NOMO-1 (cell line): ENCODE results near the gene E2F2.
A peak's percentile ranks its signal among the peaks of the same experiment; 100 is the strongest.

Source experiments
- DNase-seq, 2 experiments: peaks; one replicate each; lab custom pipeline; 2025; ENCODE audit not compliant: unreplicated experiment in 2 of 2; lab: John Stamatoyannopoulos, UW

The E2F2 gene

DNA sequence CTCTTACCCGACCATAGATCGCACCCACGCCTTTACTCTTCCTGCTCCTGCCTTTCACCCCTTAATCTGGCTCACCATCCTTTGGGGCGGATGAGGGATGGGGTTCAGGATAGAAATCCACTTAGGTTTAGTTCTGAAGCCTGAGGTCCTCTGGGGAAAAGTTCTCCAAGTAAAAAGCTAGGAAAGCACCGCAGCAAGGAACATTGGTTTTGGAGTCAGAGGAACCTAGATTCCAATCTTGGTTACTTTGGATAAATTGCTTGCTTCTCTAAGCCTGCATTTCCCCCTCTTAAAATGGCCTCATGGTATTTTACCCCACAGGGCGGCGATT is 46.1 kb downstream of the E2F2 start:
- DNase-seq, result no peak

DNA sequence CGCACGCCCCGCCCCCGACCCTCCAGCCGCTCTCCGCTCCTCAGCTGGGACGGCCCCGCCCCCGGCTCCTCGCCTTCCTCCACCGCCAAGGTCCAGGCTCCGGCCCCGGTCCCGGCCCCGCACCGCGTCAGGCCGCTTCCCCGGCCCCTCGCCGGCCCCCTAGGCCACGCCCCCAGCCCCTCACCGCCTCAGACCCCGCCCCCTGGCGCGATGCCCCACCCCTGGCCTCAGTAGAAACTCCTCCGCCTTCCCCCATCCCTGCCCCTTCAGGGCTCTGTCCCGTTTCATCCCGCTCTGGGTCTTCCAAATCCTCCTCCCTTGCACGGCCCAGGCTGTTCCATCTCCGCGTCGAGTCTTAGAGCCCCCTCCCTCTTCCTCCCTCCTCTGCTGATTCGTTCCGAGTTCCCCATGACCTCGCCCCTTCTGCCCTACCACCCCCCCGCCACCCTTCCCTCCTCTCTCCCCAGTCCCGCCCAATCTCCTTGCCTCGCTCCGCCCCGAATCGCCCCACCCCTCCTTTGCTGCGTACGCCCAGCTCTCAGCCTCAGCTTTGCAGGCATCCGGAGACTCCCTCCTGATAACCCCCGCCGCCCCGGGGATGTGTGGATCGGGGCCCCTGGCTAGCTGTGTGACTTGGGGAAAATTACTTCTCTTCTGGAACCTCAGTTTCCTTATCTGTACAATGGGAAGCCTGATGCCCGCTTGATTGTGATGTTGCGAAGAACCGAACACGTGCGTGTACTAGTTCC is 46.6 kb downstream of the E2F2 start:
- peak; percentile 66 to 75 for DNase-seq

DNA sequence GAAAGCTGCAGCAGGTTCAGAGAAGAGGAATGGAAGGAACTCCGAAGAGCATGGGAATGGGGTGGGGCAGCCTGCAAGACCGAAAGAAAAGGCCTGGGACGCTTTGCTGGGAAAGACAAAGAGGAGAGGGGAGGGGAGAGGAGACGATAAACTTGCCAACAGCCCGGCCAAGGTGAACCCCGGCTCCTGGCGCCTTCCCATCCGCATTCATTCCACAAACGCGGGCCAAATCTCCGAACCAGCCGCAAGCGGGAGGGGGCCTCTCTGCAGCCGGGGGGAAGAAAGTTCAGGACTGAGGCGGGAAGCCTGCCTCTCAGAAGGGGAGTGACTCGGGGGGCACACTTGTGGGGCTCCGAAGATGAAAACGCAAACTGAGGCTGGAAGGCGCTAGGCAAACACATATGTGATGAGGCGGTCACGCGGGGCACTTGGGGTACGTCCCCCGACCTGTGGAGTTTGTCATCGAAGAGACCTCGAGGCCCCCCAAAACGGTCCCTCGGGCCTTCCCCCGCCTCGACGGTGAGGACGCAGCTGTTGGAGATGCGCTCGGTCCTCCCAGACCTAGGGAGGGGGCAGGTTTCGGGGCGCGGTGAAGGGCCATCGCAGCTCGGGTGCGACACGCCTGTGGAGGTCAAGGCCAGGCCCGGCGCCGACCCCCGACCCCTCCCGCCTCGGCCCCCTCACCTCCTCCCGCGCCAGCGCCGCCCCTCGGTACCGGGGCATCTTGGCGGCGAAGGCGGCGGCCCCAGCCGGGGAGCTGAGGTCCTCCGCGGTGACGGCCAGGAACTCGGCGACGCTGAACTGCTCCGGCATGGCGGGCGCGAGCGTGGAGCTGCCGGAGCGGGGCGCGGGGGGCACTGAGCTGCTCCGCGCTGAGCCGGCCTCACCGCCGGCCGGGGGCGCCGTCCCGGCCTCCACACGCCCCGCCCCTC is 47.4 kb downstream of the E2F2 start, which contains the start of gene ASAP3:
TSS of gene ASAP3 (minus strand) at position 859 of the 932 bp plus-strand sequence. CDS start at position 813, 46 bp downstream.
- DNase-seq, result peak in 1 of 2 experiments; percentile 44

DNA sequence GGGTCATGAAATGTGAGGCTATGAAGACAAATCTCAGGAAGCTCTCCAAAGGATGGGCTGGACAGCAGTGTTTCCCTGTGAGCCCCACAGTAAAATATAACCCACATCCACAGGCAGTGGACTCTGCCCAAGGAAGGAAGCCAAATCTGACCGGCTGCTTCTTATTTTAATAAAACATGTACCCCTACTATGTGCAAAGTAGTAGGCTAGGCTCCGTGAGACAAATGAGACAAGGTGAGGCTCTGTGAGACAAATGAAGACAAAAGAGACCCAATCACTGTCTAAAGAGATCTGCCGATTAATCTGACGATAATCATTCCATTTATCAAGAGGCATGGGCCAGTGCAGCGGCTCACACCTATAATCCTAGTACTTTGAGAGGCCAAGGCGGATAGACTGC is 49.1 kb downstream of the E2F2 start:
- no peak for DNase-seq

DNA sequence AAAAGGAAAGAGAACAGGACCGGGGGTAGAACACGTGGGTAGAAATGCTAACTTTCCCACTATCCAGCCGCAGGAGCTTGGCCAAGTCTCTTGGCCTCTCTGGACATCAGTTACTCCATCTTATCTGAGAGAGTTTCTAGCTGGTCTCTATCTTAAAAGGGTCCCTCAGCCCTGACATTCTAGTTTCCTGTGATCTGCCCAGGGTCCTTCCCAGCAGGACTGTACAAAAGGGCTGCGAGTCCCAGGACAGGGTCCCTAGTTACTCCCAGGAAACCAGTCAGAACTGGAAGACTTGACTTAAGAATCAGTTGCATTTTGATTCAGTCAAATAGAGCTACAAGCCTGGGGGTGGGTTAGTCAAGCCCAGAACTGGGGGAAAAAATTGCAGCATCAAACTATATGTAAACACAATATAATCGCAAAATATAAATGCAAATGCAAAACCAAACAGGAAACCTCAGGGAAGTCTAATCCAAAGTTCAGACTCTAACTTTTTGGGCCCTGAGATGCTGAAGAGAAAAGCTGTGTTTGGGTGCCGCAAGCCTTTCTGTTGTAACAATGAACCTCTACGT is 49.9 kb downstream of the E2F2 start:
- DNase-seq, result no peak

DNA sequence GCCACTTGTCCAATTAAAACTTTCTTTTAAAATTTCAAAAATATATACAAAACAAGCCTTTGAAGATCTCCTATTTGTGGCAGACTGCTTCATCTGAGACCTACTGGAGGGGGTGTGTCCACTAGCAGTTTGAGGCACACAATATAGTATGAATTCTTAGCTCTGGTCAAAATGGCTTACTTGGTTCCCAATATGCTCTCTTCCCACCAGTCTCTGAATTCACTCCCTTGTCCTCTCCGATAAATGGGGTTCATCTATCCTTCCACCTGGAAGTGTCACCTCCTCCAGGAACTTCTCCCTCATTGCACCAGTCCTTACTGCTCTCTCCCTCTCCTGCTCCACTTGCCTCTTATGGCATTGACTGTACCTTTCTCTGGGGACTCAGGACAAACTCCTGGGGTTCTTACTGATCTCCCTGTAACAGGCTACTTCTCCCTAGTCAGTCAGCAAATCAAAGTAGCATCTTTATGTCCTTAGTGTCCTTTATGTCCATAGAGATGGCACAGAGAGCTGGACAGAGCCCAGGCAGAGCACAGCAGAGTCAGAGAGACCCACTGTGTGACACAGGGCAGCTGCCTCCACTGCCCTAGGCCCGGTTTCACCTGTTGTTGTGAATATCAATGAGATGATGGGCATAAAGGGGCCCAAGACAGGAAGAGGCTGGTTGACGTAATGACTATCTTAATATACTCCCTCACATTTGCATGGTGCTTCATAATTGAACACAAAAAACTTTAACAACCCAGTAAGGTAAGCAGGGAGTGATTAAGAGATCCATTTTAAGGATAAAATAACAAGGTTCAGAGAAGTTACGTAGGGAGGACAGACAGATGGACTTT is 50.6 kb downstream of the E2F2 start:
- no peak for DNase-seq

DNA sequence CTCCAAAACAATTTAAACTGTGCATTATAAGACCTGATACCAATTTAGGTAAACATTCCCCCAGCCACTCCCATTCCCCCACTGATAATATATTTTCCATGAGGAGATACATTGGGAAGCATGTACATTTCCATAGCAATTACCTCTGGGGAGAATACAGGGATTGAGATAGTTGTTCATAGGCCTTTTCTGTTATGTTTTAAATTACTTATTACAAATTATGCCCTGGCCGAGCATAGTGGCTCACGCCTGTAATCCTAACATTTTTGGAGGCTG is 51.4 kb downstream of the E2F2 start:
- DNase-seq, result no peak

DNA sequence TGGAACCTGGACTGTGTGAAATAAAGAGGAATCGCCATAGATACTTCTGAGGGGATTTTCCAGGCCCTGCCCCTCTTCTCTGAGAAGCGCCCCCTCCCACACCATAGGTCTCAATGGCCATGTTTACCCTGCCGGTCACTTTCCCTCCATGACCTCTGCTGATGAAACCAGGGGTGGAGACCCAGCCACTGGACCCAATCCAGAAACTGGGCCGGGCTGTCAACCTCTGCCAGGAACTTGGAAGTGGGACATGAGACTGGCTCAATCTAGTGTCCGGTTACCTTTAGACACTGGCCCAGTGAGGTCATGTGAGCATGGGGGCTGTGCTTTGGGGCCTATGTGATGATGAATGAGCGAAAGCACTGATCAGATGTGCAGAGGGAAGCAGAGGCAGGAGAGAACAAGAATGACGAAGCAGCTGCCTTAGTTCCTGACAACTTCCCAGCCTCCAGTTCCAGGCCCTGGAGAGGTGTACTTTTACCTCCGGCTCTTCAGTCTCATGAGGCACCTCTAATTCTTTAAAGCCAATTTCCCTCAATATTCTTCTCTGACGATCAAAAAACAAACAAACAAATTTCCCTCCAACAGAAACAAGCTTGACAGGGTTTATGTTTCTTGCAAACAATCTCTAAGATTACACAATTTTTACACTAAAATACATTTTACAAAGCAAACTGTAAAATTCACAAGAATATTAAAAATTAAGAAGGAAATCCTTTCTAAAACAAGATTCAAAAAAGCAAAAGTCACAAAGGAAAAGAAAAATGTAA is 52.0 kb downstream of the E2F2 start:
- no peak for DNase-seq

DNA sequence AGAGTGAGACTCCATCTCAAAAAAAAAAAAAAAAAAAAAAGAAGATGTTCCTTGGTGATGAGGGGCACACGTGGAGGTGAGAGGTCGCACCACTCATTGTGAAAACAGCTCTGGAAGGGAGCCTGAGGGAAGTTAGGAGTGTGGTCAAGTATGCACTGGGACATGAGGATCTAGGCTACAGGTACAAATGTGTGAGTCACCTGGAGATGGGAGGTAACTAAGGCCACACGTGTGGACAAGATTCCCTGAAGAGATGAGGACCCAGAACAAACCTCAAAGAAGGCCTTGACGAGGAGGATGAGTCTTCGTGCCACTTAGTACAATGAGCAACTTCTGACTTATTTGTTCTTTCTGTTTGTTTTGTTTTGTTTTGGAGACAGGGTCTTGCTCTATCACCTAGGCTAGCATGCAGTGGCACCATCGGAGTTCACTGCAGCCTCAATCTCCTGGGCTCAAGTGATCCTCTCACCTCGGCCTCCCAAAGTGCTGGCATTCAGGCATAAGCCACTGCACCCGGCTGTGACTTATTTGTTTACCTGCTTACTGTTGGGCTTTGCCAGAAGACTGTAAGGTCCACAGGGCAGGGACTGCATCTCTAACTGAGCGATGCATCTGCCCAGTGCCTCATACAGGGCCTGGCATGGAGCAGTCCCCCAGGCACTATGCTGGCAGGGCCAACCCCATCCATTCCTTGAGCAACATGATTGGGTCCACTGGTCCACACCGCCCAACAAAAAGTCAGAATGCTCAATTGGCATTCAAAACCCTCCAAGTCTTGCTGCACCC is 53.5 kb downstream of the E2F2 start:
- DNase-seq, result no peak

DNA sequence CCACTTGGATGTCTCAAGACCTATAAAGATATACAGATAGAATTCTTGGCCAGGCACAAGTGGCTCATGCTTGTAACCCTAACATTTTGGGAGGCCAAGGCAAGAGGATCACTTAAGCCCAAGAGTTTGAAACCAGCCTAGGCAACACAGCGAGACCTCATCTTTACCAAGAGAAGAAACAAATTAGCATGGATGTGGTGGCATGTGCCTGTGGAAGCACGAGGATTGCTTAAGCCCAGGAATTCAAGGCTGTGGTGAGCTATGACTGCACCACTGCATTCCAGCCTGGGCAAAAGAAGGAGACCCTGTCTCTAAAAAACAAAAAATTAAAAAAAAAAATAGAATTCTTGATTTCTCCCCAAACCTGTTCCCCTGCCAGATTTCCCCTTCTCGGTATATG is 55.4 kb downstream of the E2F2 start:
- DNase-seq, result no peak

DNA sequence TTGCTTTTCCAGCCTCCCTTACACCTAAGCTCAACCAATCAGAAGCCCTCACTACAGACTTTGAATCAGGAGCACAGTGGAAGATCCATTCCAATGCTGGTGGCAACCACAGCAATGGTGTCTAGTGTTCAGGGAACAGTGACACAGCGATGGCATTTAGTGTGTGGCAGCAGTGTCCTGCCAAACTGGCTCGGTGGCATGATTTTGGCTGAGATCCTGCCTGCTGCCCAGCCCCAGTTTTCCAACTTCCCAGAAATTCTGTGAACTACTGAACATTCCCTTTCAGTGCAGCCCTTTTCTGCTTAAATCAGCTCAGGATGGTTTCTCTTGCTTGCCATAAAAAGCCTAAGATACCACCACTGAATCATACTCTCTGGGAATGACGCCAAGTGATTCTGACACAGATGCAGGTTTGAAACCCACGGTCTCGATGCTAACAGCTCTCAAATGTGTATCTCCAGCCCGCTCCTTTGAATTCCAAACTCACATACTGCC is 55.9 kb downstream of the E2F2 start:
- no peak for DNase-seq

DNA sequence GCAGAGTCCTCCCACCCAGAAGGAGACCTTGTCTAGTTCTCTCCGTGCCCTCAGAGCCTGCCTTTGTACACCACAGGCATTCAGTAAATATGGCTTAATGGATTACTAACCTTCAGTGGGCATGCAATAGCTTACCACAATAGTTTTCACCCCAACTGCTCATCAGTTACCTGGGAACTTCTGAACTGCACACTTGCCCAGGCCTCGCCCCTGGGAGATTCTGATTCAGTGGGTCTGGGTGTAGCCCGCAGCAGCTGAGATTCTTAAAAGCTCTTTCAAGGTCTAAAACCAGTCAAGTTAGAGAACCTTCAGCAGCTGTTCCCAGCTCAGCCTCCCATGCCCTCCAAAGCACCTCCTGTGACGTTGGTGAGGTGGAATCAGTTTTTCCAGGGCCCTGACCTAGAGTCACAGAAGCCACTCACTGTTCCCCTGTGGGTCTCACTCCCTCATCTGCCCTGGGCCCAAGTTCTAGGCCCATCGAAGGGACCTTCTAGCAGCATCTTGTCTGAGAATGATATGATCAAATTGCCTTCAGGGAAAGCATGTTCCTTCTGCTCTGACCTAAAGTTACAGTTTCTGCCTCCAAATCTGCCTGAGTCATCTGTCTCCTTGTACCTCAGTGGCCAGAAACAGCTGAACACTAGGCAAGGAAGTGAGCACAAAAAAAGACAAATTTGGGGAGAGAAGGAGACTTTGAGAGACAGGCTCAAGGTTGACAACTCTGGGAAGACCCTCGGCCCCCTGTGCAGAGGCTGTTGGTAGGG is 57.8 kb downstream of the E2F2 start:
- no peak for DNase-seq

DNA sequence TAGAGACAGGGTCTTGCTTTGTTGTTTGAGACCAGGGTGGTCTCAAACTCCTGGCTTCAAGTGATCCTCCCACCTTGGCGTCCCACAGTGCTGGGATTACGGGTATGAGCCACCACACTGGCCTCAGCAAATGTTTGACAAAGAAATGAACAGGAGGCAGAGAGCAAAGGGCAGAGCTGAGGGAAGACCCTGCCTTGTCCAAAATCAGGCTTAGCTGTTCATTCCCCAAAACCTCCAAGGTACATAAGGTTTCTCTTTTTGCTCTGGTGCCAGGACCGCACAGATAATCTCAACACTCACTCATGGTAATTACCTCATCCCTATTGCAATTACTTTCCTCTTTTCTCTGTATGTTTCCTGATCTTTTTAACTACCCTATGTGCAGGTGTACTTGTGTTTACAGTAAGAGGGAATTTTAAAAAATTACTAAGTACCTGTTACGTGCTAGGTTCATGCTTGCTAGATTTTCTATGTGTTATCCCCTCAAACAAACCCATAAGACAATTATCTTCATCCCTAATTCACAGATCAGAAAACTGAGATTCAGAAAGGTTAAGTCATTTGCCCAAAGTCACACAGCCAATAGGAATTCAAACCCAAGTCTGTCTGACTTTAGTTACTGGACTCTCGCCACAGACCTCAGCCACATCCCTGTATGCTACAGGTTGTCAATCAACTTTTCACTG is 58.5 kb downstream of the E2F2 start:
- DNase-seq, result no peak

DNA sequence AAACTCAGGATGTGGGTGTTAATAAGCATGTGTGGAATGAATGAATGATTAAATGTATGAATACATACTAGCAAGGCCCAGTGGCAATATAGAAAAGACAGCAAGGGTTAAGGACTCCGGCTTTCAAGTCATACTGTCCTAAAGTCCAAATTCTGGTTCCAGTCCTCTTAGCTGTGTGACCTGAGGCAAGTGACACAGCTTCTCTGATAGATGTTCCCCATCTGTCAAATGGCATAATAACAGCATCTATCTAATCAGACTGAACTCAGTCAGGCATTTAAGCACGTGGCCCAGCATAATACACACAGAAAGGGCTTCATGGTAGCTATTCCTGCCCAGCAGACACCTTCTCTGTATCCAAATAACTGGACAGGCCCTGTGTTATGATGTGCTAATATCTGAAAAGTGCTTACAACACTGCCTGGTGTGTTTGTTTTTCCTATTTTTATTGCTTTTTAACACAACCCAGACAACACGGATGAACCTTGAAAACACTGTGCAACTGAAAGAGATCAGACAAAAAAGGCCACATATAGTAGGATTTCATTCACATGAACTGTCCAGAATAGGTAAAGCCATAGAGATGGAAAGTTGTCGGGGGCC is 59.5 kb downstream of the E2F2 start:
- no peak for DNase-seq

DNA sequence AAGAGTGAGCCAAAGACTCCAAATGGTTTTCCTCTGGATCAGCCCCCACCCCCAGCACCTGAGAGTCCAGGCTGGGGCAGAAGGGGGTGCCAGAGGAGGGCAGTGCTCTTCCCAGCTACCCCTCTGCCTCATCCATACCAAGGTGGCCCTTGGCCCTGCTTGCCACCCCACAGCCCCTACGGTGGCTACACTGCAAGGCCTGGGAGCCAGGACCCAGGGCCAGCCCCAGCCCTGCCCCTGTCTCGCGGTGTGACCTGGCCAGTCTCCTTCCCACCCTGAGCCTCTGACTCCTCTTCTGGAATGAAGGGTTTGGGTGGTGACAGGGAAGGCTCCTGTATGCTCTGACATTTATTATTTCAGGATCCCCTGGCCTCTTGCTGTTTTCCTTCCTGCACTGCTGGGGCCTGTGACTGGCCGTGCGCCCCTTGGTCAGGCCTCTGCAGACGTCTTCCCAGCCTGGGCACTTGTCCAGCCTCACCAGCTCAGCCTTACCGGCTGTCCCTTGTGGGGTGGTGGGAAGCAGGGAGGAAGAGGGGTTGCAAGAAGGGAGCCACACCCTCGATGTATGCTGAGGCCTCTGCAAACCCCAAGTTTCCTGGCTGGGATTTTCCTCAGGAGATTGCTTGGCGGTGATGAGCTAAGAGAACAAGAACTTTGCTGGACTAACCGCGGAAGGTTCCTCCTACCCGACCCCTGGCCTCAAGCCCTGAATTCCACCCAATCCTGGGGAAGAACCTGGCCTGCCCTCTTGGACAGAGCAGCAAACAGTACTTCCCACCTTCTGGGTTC is 60.6 kb downstream of the E2F2 start:
- no peak for DNase-seq

DNA sequence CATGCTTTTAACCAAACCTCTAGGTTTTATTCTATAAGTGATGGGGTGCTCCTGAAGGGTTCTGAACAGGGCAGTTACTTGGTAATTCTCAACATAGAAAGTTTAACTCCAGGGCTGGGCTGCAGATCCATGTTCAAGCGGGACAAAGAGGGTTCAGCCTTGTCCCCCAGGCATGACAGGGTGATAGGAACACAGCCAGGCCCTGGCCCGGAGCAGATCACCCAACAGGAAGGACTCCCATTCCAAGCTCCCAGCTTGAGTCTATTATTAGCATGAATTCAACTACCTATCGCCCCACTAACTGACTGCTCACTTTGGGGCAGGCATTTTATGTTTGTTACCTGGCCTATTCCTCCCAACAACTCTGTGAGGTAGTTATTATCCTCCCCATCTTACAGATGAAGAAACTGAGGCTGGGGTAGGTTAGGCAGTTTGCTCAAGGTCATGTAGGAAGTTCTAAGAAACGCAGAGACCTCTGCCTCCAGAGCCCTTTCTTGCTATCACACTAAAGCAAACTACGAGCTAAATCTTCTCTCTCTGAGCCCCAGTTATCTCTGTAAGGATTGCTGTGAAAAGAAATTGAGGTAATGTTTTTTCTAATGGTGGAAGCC is 61.6 kb downstream of the E2F2 start:
- DNase-seq, result no peak
